ENCODE data around the gene ESD. TPM values are rescaled to one million over a fixed set of nuclear protein-coding genes. Genes with fewer than 3 reads are reported as not detected.

The ESD gene
- total RNA-seq, 1 donor = 176 TPM

DNA sequence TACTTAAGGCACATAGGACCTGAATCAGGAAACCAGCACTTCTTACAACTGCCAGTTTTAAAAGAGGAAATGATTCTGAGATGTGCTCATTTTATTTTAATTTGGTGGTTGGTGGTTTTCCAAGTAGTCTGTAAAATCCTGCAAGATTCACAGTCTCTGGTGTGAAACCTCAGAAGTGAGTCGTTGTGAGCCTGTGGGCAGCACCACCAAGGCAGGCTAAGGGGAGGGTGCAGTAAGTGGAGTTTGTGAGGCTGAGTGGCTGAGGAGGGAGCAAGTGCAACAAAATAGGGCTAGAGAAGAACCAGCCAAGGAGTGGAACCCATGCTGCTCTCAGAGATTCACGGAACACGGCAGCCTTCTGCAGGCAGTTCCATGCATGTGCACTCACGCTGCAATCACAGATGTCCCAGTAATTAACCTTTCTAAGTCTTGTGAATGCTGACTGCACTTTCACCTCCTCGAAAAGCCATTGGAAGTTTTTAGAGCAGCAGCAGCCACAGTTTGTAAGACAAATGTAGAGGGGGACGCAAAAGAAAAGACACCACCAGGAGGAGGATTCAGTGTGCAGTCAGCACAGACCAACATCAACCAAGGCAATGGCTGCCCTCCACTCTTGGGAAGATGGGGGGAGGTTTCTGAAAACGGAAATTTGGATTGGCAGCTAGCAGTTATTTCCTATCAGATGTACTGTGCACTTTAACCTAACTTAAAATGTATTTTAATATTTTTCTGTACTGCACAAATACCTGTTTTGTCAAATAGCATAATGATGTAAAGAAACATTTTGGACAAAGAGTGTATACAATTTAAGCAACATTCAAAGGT is 44.9 kb downstream of the ESD start:
- peak; percentile 20 for DNase-seq (ENCODE audit: low read depth)
- peak; percentile 13 for TF ChIP-seq CTCF (IDR thresholded peaks at IDR 0.05; ENCODE audit: insufficient read depth, low read length)
- H3K4me3 ChIP-seq (ENCODE audit: low read depth, low read length) = no peak overlapping the region

GRCh38 chr13:46749951-46750350 is 47.0 kb downstream of the ESD start:
- H3K4me3 ChIP-seq (ENCODE audit: low read depth, low read length) = no peak overlapping the region
- no peak for TF ChIP-seq CTCF (IDR thresholded peaks at IDR 0.05; ENCODE audit: insufficient read depth, low read length)
- no peak for DNase-seq (ENCODE audit: low read depth)

DNA sequence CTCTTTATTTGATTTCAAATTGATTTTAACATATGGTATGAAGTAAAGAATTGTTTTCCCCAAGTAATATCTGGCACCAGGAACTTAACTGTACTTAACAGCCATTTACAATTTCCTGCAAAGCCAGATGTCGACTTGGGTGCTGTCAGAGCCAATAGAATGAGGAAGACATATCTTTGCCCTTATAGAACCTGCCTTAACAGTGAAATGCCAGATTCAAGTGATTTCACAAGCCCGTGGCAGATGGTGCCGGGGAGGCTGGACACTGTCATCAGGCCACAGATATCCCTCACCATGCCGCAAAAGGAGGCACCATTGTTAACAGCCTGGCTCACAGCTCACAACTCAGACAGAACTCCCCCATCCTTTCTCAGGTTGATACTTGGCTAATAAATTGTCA is 48.7 kb downstream of the ESD start:
- no peak for DNase-seq (ENCODE audit: low read depth)
- no peak overlapping the region for H3K4me3 ChIP-seq (ENCODE audit: low read depth, low read length)
- no peak for TF ChIP-seq CTCF (IDR thresholded peaks at IDR 0.05; ENCODE audit: insufficient read depth, low read length)

DNA sequence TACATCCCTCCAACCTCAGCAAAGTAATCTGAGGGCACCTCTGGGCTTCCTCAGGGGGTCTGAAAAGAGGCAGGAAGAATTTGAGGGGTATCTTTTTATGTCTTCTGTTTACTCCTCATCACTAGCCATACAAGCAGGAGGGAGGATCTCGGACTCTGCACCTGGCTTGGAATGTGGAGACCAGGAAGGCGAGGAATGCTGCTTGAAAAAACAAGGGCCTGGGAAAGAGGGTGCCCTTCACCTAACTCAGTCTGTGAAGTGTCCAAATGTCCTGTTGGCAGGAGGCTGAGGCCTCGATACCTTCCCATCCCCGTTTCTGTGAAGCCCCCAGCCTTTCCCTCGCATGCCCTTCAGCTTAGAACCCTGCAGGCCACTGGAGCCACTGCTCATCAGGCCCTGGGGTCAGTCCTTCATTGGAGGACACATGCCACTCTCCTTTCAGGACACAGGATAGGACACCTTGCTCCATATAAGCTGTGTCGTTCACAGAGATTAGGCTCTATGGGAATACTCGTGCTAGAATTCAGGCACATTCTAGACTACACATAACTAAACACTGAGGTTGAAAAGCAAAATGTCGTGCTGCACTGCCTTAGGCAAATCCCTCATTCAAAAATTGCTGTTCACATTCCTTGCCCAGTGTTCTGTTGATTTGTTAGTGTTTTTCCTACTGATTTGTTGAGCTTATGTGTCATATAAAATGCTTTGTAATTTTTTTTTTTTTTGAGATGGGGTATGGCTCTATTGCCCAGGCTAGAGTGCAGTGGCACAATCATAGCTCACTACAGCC is 49.7 kb downstream of the ESD start:
- no peak for DNase-seq (ENCODE audit: low read depth)
- no peak for TF ChIP-seq CTCF (IDR thresholded peaks at IDR 0.05; ENCODE audit: insufficient read depth, low read length)
- no peak overlapping the region for H3K4me3 ChIP-seq (ENCODE audit: low read depth, low read length)

DNA sequence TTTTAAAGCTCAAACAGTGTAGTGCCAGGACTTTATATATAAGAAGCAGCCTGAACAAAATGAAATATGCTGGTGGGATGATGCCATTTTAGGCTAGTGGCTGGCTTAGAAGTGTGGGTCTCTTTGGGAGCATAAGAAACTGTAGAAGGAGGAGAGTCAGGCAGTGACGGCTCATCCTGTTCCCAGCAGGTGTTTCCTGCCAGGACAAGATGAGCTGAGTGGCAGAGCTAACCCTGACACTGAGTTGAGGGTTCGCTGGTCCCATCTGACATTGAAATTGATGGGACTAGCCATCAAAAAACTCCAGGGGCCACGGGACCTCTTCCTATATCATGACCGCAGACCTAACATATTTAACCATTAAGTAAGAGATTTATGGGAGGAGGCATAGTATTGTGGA is 51.3 kb downstream of the ESD start:
- DNase-seq (ENCODE audit: low read depth) = no peak
- H3K4me3 ChIP-seq (ENCODE audit: low read depth, low read length) = no peak overlapping the region
- no peak for TF ChIP-seq CTCF (IDR thresholded peaks at IDR 0.05; ENCODE audit: insufficient read depth, low read length)

GRCh38 chr13:46745062-46745461 is 51.9 kb downstream of the ESD start:
- DNase-seq (ENCODE audit: low read depth) = no peak
- H3K4me3 ChIP-seq (ENCODE audit: low read depth, low read length) = no peak overlapping the region
- TF ChIP-seq CTCF (IDR thresholded peaks at IDR 0.05; ENCODE audit: insufficient read depth, low read length) = no peak

Measured in fibroblast of the aortic adventitia (primary cell).